Ishikawa (cell line): ENCODE data around the gene RAD23B.

ENCODE experiments used
- TAF1 ChIP-seq: IDR thresholded peaks from 2 replicates; pipeline ENCODE4 v1.6.1; 2012; ENCODE audit warnings: low read depth, mild to moderate bottlenecking
- USF1 ChIP-seq: IDR thresholded peaks from 2 replicates; pipeline ENCODE4 v1.6.1; 2012

GRCh38 chr9:107323836-107324585 is 40.9 kb downstream of the RAD23B start:
- TF ChIP-seq TAF1 (no peak), USF1 (no peak)
